Coronary artery (tissue), 2 donors: Measurements from ENCODE around the gene RAB14.

ENCODE experiments used
- DNase-seq: peaks from one replicate; pipeline ENCODE4 v3.0.0-alpha.2; 2017; ENCODE audit warnings: low spot score
- H3K27ac ChIP-seq, 2 donors: fragments of 200-600 bp; sonication (generic); one replicate each; pipeline ENCODE4 v1.5.1; 2016 to 2019
- H3K4me3 ChIP-seq: fragments of 200-600 bp; sonication (generic); 2 replicates; pipeline ENCODE4 v1.5.1; 2016; ENCODE audit warnings: mild to moderate bottlenecking, moderate library complexity
- TF ChIP-seq, protein P1 (sequence below): fragments of 200-600 bp; sonication (generic); IDR thresholded peaks from one replicate; pipeline ENCODE4 v1.5.1; 2019; ENCODE audit warnings: antibody characterized with exemption

RAB14 gene

DNA sequence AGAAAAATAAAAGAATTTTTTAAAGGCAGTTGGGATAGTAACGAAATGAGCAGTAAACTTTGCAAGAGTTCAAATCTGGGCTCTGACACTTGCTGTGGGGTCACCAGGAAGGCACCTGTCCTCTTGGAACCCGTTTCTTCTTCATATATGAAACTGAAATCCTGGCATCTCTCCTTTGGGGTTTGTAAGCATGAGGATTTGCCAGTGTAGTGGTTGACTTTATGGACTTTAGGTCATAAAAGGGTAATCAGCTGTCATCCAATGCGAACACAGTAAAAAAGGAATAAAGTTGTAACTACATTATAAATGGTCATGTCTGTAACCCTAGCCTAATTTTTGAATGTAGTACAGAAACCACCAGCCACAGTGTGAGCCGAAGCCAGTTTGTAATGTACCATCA is 1.3 kb downstream of the RAB14 start:
- H3K27ac ChIP-seq: peak overlapping the region in 1 of 2 donors; percentile 86
- no peak for DNase-seq
- TF ChIP-seq, protein P1, sequence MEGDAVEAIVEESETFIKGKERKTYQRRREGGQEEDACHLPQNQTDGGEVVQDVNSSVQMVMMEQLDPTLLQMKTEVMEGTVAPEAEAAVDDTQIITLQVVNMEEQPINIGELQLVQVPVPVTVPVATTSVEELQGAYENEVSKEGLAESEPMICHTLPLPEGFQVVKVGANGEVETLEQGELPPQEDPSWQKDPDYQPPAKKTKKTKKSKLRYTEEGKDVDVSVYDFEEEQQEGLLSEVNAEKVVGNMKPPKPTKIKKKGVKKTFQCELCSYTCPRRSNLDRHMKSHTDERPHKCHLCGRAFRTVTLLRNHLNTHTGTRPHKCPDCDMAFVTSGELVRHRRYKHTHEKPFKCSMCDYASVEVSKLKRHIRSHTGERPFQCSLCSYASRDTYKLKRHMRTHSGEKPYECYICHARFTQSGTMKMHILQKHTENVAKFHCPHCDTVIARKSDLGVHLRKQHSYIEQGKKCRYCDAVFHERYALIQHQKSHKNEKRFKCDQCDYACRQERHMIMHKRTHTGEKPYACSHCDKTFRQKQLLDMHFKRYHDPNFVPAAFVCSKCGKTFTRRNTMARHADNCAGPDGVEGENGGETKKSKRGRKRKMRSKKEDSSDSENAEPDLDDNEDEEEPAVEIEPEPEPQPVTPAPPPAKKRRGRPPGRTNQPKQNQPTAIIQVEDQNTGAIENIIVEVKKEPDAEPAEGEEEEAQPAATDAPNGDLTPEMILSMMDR: no peak
- H3K4me3 ChIP-seq: peak overlapping the region; percentile 92

DNA sequence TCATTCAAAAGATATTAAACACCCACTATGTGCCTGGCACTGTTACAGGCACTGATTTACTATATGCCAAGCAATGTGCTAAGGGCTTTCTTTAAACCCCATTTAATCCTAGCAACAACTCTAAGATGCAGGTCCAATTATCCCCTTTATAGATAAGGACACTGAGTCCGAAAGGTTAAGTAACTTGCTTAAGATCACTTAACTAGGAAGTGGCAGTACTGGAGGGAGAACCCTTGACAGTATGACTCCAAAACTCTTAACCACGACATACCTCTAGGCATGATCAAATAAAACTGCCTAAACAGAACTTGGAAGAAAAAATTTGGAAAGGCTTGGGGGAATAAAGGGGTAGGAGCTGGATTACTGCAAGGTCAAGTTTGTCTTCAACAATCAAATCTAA is 1.7 kb downstream of the RAB14 start:
- Histone ChIP-seq H3K27ac (no peak overlapping the region), H3K4me3 (peak overlapping the region; percentile 92)
- DNase-seq: no peak
- TF ChIP-seq, protein P1: no peak

DNA sequence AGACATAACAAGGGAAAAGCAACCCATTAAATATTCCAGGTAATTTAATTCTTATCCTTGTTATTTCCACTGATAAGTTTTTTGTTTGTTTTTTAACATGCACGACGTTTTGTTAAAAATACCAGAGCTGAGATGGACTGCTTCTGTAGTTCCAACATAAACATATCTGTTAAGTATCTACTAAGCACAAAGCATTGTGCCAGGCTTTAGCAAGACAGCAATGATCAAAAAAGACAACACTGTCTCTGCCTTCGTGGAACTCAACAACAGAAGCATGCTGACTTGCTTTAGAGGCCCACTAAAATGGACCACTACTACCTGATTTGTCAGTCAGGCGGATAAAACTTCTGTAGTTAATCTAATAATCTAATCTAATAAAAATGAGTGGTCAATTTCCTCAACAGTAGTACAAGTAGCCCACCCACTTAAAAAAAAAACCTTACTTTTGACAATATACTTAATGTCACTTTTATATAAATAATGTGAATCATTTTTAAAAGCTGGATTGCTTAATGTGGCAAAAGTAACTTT is 3.1 kb downstream of the RAB14 start:
- no peak for DNase-seq
- peak overlapping the region; percentile 47 for H3K4me3 ChIP-seq
- TF ChIP-seq, protein P1: no peak
- H3K27ac ChIP-seq: peak overlapping the region in 1 of 2 donors; percentile 6

DNA sequence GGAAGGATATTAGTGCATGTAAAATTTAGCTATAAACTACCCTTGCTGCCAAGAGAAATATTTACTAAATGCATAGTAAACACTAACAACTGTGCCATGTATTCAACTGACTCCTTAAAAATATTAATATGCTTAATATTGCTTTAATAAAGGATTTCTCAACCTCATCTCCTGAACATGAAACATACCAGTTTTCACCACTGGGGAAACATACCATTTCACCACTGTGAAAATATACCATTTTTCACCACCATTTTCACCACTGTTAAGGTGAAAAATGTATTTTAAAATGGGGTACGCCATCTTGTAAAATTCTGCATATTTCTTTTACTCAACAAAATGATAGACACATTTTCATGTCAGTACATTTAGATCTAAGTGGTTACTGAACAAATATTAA is 4.5 kb downstream of the RAB14 start:
- no peak for DNase-seq
- TF ChIP-seq, protein P1: no peak
- H3K4me3 ChIP-seq: no peak overlapping the region
- H3K27ac ChIP-seq: no peak overlapping the region

DNA sequence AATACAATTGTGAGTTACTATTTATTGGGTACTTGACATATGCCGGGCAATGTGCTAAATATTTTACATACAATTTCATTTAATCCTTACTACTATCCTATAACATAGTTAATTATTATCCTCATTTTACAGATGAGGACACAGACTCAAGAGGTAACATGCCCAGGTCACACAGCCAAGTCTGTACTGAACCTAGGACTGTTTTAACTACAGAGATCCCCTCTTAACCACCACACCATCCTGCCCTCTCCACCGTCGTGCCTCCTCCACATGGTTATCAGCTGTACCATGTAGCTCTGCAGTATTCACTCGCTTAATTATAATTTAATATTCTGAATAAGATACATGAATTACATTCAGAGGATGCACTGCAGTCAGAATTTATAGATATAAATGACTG is 5.3 kb downstream of the RAB14 start:
- Histone ChIP-seq H3K27ac (no peak overlapping the region), H3K4me3 (no peak overlapping the region)
- TF ChIP-seq, protein P1: no peak
- no peak for DNase-seq

DNA sequence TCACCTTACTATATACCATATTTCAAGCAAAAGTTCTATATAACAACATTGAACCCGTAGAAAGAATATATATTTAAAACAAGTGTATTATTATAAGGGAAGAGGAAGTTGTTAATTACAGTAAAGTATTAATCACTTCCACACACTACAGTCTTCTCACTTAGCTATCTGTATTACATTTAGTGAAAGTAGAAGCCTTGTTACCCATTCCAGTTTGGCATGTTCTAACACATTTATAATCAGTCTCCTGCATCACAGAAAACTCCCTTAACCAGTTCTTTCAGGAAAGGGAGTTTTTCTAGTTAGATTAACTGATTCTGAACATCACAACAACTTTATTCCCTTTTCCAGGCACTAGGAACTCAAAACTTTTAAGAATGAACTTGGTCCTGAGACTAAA is 6.9 kb downstream of the RAB14 start:
- Histone ChIP-seq H3K27ac (no peak overlapping the region), H3K4me3 (no peak overlapping the region)
- TF ChIP-seq, protein P1: no peak
- DNase-seq: no peak

DNA sequence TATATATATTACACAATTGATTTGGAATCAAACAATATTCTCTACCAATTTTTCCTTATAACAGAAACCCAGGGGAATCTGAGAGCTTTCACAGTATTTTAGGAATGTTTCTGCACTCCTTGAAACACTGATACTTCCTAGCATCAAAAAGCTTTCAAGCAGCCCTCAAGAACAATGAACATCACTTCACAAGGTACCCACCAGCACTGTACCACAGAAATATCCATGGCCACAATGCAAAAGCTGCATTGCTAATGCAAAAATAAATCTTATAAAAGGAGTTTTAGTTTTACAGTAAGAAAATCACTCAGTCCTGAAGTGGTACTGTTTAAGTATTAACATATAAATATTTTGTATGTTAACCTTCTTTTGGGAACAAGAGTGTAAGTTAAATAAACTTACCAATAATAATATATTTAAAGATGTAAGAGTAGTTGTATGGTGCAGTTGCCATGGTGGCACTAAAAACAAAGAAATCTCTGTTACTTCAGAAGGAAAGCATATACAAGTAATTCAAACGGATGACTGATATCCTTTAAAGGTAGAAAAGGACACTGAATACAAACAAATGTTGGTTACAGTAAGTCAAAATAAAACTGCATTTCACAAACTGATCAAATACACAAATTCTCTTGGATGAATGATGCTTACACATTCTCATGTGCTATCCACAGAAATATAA is 8.6 kb downstream of the RAB14 start:
- no peak for DNase-seq
- TF ChIP-seq, protein P1: no peak
- H3K4me3 ChIP-seq: no peak overlapping the region
- H3K27ac ChIP-seq: no peak overlapping the region
